NCI-H1694 (cell line): ENCODE results near the gene APOL1.
"Not testable (repeated sequence)": the region's sequence is repeated elsewhere in the genome, so short reads cannot be mapped to it uniquely, and the experiment has no call there.

Experiments
- DNase-seq: peaks from one replicate; lab custom pipeline; 2025; lab: John Stamatoyannopoulos, UW

Gene APOL1

DNA sequence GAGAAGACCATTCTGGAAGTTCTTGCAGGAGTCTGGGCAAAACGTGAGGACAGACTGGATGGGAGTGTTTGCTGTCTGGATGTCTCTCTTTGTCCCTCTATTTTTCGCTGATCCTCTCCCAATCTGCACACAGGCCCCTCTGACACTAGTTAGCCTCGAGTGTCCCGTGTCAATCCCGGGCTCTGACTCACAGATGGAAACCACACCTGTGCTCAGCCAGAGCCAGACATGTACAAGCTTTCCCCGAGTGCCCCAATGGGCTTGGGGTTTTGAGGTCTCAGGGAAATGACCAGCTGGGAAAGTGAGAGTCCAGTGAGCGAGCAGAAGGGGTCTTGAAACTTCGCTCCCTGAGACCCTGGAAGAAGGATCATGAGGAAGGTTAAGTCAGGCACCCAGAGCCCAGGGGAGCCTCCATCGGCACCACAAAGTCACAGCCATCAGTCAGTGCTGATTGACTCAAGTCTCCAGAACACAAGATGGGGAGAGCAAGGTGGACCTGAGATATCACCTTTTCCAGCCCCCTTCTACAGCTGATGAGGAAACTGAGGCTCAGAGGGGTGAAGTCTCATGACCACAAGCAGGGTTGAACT, 27.5 kb upstream of the APOL1 start:
- DNase-seq: no peak

DNA sequence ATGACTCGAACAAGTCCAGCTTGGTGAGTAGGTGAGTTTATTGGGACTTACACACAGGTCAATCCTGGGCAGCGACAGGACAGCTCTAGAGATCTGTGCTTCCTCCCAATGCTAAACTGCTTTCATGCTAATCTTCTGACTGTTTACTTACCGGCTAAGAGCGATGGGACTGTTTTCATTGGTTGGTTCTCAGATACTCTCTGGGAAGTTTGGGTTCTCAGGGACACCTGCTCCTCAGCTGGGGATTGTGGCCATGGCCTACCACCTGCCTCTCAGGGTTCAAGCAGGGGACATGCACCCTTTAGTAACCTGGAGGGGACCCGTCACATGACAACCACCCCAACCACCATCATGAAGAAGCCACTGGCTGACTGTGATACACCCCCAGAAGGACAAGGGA, 26.7 kb upstream of the APOL1 start:
- DNase-seq: no peak

DNA sequence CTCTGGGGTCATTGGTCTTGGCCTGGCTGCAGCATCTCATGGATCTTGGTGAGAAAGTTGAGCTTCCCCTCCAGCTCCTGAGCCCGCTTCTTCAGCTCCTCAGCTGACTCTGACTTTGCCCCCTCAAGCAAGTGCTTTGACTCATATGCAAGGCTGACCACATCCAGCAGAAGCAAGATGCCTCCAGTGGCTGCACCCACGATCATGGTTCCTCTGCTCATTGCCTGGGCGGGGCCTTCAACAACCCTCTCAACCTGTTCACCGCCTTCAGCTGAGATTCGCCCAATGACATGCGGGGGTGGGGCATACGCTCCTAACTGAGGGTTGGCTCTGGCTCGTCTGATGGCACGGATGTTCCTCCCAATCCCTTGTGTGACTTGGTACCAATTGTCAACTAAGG, 25.5 kb upstream of the APOL1 start:
- DNase-seq: no peak

DNA sequence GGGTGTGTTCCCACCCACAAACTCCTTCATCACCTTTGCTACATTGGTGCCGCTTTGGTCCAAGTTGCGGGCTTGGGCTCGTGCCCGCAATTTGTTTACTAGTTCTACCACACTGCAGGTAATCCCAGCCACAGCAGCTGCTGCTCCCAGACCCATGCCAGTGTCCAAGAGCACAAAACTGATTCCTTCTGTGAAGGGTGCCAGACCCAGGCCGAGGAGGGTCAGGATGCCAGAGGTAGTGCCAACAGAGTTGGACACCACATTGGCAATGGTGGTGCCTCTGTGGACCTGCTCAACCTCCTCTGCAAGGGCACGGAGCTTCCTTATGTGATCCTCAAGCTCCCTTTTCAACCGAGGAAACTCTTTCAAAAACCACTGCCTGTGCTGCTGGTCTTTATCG, 25.1 kb upstream of the APOL1 start:
- DNase-seq: no peak

DNA sequence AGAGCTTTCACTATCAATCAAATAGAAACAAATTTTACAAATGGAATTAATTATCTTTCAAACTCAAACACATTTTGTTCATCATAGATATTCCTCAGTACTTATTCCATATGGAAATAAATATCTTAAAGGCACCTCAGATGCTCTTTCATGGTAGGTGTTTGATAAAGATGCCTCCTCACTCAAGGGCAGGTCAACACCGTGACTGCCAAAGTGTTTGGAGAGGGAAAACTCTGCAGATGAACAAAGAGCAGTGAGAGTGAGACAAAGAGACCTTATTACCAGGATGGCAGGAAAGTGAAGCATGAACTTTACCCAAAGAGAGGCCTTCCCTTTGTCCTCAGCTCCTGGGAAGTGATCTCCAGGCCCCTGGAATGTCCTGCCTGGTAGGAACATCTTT, 24.6 kb upstream of the APOL1 start:
- not testable (repeated sequence) for DNase-seq

DNA sequence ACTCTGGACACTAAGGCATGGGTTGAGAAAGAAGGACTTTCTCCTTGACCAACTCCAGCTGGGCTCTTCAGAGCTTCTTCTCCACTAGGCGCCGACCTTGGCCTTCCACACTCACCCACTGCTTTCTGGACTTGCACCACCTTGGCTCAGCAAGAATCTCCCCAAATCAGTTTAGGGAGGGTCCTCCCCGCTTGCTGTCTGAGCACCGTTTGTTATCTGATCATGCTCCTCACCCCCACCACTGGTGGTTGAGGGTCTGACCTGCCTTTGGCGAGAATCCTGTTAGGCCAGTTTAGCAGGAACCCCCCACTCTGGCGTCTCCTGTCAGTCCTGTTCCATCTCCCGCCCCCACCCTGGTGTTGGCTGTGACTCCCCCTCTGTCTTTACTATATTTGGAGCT, 24.0 kb upstream of the APOL1 start:
- DNase-seq: no peak

DNA sequence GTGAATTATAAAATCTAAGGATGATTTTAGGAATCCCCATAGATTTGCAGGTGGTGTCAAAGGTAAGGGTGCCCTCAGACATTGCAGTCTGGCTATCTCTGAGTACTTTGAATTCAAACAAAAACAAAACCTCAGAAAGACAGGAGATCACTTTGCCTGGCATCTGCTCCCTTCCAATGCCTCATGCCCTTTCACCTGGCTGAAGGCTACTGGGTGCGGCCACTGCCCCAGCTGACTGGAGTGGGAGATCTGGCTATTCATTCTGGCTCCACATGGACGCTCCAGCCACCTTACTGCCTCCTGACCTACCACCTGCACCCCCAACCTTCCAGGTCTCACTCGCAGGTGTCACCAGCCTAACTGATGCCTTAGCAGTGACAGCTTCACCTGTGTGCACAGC, 23.3 kb upstream of the APOL1 start:
- not testable (repeated sequence) for DNase-seq

DNA sequence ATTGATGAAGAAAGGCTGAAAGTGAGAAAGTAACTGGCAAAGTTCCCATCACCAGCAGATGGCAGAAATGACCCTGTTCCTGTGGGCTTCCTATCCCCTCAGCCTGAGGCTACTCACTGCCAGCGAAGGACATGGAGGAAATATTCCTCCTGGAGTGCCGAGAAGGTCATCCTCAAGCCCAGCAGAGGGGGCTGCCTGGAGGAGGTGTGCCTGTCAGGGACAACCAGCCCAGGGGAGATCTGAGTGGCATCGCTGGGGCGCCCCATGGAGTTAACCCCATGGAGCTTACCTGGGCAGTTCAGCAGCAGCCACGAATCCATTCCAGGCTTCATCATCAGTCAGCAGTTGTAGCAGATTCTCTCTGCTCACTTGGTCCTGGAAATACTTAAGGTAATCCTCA, 21.9 kb upstream of the APOL1 start:
- DNase-seq: not testable (repeated sequence)

DNA sequence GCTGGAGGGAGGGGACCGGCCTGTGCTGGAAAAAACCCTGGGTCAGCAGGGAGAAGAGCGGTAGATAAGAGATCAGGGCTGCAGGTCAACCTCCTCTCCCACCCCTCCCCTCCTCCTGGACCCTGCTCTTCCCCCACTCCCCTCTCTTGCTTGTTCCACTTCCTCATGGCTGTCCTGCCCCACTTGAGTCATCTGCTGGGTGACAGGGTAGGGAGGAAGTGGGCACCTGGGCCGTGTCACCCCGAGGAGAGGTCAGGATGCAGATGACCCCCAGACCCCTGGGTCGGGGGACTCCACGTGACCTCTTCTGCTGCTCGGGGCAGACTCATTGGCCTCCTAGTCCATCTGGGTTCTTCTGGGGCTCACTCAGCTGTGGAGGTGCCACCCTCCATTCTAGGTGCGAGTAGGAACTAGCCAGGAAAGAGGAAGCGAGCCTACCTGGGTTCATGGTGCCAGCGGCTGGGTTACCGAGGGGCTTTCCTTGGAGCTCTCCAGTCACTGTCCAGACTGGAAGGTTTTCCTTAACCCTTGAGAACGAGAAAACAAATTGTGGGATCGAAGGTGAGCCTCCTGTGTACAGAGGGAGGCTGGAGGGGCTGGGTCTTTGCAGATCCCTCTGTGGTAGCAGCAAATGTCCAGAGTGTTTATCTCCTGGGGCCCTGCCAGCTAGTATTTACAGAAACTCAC, 20.1 kb upstream of the APOL1 start:
- no peak for DNase-seq

DNA sequence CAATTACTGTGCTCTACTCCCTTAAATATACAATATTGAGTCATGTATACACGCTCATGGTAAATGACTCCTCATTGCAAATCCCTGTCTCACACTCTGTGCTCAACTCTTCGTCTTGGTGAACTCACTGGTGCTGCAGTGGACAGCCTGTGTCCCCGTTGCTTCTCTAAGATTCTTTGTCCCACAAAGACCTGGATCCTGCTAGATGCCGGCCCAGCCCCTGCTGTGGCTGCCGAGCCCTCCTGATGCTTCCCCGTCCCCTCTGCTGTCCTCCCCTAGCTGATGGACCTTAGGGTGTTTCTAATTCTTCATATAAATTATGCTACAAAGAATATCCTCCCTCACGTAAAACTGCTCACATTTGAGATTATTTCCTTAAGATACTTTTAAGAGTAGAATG, 19.1 kb upstream of the APOL1 start:
- no peak for DNase-seq

DNA sequence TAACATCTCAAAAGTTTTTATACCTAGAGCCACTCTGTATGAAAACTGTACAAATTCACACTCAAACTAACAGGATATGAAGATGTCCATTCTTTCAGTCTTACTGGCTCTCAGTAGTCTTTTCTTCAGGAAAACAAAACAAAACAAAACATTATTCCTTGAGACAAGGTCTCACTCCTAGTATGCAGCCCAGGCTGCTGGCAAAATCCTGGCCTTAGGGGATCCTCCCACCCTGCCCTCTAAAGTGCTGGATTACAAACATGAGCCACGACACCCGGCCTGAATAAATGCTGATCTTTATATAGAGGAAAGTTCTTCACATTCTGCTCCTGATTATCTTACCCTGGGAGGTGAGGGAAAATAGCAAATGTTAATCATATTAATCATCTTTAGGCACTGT, 18.7 kb upstream of the APOL1 start:
- DNase-seq: no peak

DNA sequence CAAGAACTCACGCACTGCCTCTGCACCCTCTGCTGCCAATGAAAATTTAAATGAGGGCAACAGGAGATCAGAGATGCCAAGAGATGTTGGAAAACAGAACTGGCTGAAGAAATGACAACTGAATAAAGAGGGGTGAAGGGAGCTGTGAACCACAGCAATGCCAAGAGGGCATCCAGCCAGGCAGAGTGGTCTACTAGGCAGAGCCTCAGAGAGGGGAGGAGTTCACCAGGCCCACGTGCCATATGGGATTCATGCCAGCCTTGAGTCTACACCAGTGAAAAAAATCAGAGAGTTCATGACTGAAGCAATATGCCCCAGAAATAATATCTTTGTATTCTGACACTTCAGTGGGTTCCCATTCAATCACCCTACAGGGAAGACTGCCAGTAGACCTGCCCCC, 18.0 kb upstream of the APOL1 start:
- DNase-seq: no peak

DNA sequence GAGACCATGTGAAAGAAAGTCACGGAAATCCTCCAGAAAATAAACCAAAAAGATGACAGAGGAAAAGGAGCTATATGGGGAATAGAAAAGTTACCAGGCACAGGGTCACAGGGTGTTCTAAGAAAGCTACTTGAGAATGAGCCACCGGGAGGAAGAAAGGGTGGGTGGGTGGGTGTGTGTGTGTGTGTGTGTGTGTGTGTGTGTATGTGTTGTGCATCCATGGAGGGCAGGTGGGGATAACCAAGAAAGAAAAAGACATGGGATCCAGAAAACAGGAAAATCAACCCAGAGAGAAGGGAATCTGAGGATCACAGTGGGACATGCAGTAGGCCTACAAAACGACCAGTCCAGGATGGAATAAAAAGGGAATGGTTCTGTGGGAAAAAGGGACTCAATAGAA, 17.3 kb upstream of the APOL1 start:
- DNase-seq: no peak

DNA sequence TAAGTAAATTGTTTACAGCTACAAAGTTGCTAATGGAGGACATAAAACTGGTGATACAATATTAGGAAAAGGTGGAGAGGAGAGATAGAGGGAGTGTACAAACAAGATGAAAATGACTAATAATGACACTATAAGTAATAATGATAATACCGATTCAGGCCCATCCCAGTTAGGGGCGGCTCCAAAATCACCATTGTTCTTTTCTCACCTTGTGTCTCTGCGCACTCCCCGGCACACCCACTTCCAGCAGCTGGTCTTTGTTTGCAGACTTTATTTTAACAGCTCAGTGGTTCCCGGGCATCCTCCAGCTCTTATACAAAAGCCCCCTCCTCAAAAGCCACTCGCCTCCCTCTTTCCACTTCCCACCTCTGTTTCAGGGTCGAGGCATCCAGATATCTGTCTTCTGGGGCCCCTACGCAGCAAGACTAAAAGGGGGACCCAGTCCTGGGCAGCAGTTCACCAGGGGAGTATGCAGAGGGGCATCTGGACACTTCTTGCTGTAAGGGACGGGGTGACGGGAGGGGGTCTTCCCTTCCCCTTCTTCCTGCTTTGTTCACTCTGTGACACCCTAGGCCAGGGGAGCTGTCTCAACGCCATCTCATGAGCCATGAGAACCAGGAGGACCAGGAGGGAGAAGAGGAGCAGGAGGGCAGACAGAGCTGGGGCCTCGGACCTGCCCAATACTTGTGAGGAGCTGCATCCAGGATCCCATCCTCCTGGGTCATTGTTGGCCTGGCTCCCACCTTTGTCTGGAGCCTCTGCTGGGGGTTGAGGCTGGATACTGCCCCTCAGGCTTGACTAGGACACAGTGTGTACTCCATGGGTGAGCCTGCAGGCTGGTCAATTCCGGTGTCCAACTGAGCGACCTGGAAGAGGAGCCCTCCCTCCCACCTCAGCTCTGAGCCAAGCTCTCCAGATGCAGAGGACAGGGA, 16.3 kb upstream of the APOL1 start:
- DNase-seq: no peak

DNA sequence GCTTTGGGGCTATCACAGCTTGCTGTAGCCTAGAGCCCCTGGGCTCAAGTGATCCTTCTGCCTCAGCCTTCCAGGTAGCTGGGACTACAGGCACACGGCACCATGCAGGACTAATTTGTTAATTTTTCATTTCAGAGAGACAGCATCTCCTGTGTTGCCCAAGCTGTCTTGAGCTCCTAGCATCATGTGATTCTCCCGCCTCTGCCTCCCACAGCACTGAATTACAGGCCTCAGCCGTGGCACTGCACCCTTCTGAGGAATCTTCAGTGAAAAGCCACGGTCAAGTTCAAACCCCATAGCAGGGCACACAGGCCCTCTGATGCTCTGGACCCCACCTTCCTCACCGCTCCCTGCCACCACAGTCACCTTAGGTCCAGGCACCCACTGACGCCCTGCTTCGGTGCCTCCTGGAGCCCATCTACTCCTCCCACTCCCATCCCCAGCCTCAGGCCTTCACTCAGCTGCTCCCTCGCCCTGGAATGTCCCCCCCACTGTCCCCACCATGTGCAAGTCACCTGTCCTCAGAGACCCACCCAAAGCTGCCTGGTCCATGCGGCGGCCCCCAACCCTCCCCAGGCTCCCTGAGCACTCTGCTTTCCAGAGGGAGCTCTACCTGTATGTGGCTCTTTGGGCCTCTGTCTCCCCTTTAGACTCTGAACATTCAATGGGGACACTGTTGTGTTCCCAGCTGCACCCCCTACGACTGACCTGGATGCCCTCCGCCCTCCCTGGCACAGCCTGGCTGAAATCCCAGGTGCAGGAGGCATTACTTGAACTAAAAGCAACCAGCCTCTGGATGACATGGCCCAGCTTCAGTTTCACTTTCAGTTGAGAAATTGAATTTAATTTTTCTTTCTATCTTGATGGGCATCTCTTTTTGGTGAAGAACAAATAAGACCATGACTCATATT, 15.2 kb upstream of the APOL1 start:
- no peak for DNase-seq

DNA sequence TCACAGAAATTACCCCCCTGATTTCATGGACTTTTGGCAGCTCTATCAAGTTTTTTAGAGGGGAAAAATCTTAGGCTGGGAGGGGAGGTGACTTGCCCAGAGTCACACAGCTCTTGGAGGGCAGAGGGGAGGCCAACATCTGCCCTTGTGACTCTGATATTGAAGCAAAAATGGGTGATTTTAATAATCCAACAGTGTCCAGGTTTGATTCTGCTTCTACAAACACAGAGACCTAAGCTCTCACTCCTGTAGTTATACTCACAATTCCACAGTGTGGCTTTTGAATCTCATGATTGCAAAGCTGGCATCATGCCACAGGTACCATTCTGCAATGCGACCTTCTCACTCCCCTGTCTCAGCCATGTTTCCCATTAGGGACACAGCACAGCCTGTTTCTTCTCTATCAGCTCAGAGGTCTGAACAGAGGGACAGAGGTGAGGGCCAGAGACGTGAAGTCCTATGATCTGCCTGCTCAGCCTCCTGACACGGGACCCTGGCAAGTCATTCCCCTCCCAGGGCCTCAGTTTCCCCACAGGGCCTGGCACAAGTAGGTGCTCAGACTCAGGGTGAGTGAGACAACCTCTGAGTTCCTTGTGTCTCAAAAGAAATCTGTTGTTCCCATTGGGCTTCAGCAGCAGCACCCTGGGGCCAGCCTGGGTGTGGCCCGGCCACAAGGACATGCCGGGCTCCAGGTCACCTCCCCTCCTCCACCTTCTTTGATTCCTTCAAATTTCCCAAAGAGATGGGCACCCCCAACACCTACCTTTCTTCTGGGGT, 14.4 kb upstream of the APOL1 start:
- no peak for DNase-seq

DNA sequence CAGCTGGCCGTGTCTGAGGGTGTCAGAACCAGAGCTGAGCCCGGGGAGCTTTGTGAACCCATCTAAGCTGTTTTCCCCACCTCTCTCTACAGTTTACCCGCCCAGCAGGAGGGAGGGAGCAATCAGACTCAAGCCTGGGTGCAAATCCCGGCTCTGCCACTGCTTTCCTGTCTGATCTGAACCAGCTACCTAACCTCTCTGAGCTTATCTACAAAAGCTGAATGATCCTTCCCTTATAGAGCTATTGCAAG, 13.9 kb upstream of the APOL1 start:
- no peak for DNase-seq

DNA sequence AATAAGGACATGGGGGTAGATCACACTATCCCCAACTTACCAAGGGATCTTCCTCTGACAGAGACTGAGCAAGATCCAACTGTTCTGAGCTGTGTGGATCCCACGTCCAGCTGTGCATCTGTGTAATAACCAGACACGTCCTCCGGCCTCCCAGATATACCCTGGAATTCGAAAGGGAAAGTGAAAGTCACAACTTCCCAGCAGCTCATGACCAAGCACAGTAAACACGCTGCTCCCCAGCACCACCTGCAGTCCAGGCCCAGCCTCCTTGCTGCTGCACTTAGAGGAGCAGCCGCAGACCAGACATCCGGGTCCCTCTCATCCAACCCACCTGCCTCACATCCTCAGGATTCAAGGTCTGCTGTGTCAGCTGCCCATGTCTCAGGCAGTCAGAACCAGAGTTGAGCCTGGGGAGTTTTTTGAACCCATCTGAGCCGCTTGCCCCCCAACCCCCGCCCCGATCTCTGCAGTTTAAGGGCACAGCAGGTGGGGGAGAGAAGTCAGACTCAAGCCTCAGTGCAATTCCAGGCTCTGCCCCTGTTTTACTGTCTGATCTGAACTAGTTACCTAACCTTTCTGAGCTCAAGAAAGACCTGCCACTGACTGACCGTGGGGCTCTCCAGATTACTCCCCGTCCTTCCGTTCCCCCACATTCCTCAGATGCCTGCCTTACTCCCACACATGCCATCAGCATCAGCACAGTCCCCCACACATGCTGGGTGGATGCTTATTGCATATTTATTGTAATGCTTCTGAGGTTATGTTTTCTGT, 13.3 kb upstream of the APOL1 start, which contains the start of gene APOL2:
Gene APOL2, minus strand, starts transcription at position 127 of the 771 bp plus-strand sequence. CDS start 6,365 bp downstream, outside the sequence.
- DNase-seq: peak; percentile 80

DNA sequence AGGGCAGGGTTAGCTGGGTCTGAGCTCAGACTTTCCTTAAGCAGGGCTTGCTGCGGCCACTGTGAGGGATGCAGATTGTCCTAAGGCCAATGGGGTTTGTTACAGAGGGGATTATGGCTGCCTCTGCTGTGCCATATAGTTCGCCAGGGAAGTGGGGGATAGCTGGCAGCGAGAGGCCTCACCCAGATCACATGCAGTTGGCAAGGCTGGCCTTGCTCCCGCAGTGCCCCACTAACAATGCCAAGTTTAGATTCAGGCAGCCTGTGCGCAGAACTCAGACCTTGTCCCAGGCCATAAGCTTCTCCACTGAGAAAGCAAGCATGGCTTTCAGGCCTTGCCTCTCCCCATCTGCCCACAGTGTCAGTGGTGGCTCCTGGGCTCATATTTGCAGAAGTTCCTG, 8.9 kb upstream of the APOL1 start:
- DNase-seq: no peak

DNA sequence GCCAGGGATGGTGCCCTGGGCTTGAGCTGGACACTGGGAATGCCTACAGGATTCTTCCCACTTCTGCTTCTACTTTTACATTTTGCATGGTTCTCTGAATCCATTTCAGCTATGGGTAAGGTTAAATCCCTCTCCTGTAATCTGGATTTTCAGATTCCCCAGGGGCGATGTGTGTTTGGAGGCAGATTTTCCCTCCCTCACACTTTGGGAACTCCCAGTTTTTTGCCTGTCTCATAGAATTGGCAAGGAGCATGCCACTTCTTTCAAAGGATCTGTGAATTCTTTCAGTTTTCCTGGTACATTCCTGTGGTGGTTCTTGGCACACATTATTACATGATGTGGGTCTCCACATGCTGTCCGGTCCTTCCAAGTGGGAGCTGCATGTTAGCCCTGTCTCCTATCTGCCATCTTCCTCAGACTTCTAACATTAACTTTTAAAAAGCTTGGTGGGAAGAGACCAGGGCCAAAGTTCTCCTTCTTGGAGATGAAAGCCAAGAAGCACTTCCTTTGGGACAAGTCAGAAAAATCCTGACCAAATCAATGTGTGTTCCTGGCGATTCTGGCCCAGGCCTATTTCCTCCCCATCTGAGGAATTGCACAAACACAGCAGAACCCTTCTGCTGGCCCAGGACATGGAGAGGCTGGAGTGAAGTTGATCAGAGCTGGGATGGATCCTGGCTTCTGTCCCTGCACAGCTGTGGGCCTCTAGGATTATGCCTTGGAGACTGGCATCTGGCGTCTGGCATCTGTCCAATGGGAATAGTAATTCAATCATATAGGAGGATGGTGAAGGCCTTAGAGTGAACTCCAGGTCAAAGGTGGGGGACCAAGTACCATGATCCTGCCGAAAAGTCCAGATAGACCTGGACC, 8.2 kb upstream of the APOL1 start:
- DNase-seq: peak; percentile 54
